Liver (tissue), 3 donors: ENCODE measurements around the gene CD248.
A peak's percentile ranks its signal among the peaks of the same experiment; 100 is the strongest.

Experiments
- FOXA1 ChIP-seq: IDR thresholded peaks from 2 replicates; pipeline ENCODE4 v1.6.1; 2016; ENCODE audit warnings: antibody characterized with exemption
- GABPA ChIP-seq, 2 donors: IDR thresholded peaks in 1 of 2; conservative IDR thresholded peaks in 1 of 2; 2 replicates each; pipeline ENCODE4 v1.6.1; 2016; ENCODE audit warnings: antibody characterized with exemption in 2 of 2, mild to moderate bottlenecking in 1 of 2, moderate library complexity in 1 of 2
- RAD21 ChIP-seq, 2 donors: IDR thresholded peaks; 2 replicates each; pipeline ENCODE4 v1.6.1; 2016; ENCODE audit warnings: antibody characterized with exemption in 2 of 2, mild to moderate bottlenecking in 2 of 2
- RXRA ChIP-seq, 2 donors: IDR thresholded peaks; 2 replicates each; pipeline ENCODE4 v1.6.1; 2017 to 2018; ENCODE audit warnings: antibody characterized with exemption in 2 of 2, mild to moderate bottlenecking in 1 of 2
- YY1 ChIP-seq: IDR thresholded peaks from 2 replicates; pipeline ENCODE4 v1.6.1; 2016; ENCODE audit warnings: antibody characterized with exemption, mild to moderate bottlenecking
- TF ChIP-seq, protein P1 (sequence below): fragments of 150-350 bp; IDR thresholded peaks from 2 replicates; pipeline ENCODE4 v1.5.1; 2017; ENCODE audit warnings: improper control_type of control experiment, low read depth, low read length; ENCODE audit not compliant: missing input control
- TF ChIP-seq, protein P2 (sequence below): IDR thresholded peaks from 2 replicates; pipeline ENCODE4 v1.6.1; 2016; ENCODE audit warnings: antibody characterized with exemption
- TF ChIP-seq, protein P3 (sequence below): IDR thresholded peaks from 2 replicates; pipeline ENCODE4 v1.6.1; 2016; ENCODE audit warnings: antibody characterized with exemption, mild to moderate bottlenecking
- TF ChIP-seq, protein P4 (sequence below): IDR thresholded peaks from 2 replicates; pipeline ENCODE4 v1.6.1; 2016; ENCODE audit warnings: antibody characterized with exemption
- donor health status: healthy.
- donor health status: healthy.

DNA sequence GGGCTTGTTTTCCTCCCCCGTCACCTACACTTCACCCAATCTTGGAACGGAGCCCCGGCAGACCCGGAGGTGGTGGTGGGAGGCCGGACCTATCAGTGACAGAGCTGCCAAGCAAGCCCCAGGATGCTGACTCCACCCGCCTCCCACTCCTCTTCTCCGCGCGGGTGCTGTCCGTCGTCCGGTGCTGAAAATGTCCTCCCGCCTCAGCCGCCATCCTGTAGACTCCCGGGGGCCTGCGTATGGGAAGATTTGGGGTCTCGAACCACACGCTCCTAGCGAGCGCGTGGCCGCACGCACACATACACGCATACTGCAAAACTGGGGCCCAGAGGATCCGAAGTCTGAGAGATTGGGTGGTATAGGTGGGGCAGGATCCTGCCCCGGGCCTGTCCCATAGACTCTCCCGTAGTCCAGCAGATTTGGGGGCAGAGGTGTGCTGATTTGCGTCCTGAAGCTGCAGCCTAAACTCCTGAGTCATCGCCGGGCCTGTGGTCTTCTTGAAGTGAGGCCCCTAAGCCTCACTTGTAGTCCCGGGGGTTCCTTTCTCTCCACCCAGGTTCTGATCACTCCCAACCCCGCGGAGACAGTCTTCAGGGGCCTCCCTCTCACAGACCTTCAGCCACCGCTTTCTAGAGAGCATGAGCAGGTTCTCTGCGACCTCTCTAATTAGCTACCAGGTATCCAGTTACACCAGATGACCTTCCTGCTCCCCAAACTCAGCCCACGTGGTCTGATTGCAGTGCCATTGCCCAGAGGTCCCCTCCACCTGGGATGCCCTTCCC is 27.1 kb downstream of the CD248 start:
- TF ChIP-seq, protein P1, sequence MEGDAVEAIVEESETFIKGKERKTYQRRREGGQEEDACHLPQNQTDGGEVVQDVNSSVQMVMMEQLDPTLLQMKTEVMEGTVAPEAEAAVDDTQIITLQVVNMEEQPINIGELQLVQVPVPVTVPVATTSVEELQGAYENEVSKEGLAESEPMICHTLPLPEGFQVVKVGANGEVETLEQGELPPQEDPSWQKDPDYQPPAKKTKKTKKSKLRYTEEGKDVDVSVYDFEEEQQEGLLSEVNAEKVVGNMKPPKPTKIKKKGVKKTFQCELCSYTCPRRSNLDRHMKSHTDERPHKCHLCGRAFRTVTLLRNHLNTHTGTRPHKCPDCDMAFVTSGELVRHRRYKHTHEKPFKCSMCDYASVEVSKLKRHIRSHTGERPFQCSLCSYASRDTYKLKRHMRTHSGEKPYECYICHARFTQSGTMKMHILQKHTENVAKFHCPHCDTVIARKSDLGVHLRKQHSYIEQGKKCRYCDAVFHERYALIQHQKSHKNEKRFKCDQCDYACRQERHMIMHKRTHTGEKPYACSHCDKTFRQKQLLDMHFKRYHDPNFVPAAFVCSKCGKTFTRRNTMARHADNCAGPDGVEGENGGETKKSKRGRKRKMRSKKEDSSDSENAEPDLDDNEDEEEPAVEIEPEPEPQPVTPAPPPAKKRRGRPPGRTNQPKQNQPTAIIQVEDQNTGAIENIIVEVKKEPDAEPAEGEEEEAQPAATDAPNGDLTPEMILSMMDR: no peak
- TF ChIP-seq YY1 (no peak), RXRA (IDR thresholded peaks at IDR 0.05) (no peak), RAD21 (IDR thresholded peaks at IDR 0.05) (no peak), GABPA (IDR thresholded peaks at IDR 0.05 in 1 of 2, conservative IDR thresholded peaks at IDR 0.05 in 1 of 2) (no peak), FOXA1 (no peak)
- TF ChIP-seq, protein P2, sequence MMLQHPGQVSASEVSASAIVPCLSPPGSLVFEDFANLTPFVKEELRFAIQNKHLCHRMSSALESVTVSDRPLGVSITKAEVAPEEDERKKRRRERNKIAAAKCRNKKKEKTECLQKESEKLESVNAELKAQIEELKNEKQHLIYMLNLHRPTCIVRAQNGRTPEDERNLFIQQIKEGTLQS: no peak
- TF ChIP-seq, protein P3, sequence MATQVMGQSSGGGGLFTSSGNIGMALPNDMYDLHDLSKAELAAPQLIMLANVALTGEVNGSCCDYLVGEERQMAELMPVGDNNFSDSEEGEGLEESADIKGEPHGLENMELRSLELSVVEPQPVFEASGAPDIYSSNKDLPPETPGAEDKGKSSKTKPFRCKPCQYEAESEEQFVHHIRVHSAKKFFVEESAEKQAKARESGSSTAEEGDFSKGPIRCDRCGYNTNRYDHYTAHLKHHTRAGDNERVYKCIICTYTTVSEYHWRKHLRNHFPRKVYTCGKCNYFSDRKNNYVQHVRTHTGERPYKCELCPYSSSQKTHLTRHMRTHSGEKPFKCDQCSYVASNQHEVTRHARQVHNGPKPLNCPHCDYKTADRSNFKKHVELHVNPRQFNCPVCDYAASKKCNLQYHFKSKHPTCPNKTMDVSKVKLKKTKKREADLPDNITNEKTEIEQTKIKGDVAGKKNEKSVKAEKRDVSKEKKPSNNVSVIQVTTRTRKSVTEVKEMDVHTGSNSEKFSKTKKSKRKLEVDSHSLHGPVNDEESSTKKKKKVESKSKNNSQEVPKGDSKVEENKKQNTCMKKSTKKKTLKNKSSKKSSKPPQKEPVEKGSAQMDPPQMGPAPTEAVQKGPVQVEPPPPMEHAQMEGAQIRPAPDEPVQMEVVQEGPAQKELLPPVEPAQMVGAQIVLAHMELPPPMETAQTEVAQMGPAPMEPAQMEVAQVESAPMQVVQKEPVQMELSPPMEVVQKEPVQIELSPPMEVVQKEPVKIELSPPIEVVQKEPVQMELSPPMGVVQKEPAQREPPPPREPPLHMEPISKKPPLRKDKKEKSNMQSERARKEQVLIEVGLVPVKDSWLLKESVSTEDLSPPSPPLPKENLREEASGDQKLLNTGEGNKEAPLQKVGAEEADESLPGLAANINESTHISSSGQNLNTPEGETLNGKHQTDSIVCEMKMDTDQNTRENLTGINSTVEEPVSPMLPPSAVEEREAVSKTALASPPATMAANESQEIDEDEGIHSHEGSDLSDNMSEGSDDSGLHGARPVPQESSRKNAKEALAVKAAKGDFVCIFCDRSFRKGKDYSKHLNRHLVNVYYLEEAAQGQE: peak; percentile 100
- TF ChIP-seq, protein P4, sequence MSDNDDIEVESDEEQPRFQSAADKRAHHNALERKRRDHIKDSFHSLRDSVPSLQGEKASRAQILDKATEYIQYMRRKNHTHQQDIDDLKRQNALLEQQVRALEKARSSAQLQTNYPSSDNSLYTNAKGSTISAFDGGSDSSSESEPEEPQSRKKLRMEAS: no peak
